ENCODE data around the gene PORCN. TPM values are rescaled to one million over a fixed set of nuclear protein-coding genes. Genes with fewer than 3 reads are reported as not detected.
A peak's percentile ranks its signal among the peaks of the same experiment; 100 is the strongest.

The PORCN gene
- total RNA-seq, 1 experiment from 2014 or later = 12.9 TPM

DNA sequence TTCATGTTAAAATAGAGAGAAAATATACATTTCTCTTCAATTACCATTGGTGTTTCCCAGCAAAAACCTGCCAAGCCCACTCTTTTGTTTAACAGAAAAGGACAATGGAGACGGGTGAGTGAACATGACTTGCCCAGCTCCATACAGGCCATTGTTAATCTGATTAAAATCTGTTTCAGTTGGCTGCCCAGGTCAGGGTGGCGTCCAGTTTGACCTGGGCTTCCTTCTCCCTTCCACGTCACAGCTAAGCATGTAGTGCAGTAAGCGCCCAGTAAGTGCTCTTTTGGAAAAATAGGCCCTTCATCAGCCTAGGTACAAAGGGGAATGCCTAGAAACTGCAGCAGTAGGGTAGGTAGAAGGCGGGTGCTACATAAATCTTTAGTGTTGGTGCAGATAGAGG is 1.5 kb upstream of the PORCN start:
- Histone ChIP-seq H3K9me2 (ENCODE audit: insufficient read depth) (no peaks in the 10 kb centered on the region), H3K9me3 (ENCODE audit: control insufficient read depth in 1 of 2, insufficient read depth in 1 of 2, low read depth in 1 of 2, low read length in 2 of 2) (no peaks in the 10 kb centered on the region), H3K27me3 (ENCODE audit: insufficient read depth, low read length) (no peaks in the 10 kb centered on the region), H3K27ac (ENCODE audit: low read depth, low read length) (no peak overlapping the region), H3K4me2 (ENCODE audit: low read length) (peak overlapping the region; percentile 25; the same call in 1 of the 2 replicates), H3K9ac (ENCODE audit: low read length) (no peak overlapping the region), H3K79me2 (ENCODE audit: insufficient read depth, low read length) (no peaks in the 10 kb centered on the region), H3K36me3 (ENCODE audit: control insufficient read depth in 1 of 2, insufficient read depth in 2 of 2, low read length in 2 of 2) (no peaks in the 10 kb centered on the region), H3K4me3 (replicated peaks in 1 of 2; ENCODE audit: low read depth in 1 of 2, low read length in 2 of 2) (no peak overlapping the region), H4K20me1 (ENCODE audit: insufficient read depth) (no peaks in the 10 kb centered on the region), H3K4me1 (ENCODE audit: control insufficient read depth in 1 of 2, insufficient read depth in 2 of 2, low read length in 2 of 2) (peaks cover 6 to 18% of the 10 kb centered on the region in 2 experiments; a peak in 3 of 4 replicates), H2AFZ (ENCODE audit: low read depth, low read length, poor library complexity, severe bottlenecking) (no peak overlapping the region)
- intact Hi-C loops (cut with micrococcal nuclease) = no loop called here
- no peak for TF ChIP-seq SIN3A (IDR thresholded peaks at IDR 0.05; ENCODE audit: low read depth)
- no peak for TF ChIP-seq EZH2 (IDR thresholded peaks at IDR 0.05)
- TF ChIP-seq SRF (IDR thresholded peaks at IDR 0.05; ENCODE audit: low read depth) = no peak
- TF ChIP-seq, protein P1, sequence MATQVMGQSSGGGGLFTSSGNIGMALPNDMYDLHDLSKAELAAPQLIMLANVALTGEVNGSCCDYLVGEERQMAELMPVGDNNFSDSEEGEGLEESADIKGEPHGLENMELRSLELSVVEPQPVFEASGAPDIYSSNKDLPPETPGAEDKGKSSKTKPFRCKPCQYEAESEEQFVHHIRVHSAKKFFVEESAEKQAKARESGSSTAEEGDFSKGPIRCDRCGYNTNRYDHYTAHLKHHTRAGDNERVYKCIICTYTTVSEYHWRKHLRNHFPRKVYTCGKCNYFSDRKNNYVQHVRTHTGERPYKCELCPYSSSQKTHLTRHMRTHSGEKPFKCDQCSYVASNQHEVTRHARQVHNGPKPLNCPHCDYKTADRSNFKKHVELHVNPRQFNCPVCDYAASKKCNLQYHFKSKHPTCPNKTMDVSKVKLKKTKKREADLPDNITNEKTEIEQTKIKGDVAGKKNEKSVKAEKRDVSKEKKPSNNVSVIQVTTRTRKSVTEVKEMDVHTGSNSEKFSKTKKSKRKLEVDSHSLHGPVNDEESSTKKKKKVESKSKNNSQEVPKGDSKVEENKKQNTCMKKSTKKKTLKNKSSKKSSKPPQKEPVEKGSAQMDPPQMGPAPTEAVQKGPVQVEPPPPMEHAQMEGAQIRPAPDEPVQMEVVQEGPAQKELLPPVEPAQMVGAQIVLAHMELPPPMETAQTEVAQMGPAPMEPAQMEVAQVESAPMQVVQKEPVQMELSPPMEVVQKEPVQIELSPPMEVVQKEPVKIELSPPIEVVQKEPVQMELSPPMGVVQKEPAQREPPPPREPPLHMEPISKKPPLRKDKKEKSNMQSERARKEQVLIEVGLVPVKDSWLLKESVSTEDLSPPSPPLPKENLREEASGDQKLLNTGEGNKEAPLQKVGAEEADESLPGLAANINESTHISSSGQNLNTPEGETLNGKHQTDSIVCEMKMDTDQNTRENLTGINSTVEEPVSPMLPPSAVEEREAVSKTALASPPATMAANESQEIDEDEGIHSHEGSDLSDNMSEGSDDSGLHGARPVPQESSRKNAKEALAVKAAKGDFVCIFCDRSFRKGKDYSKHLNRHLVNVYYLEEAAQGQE (IDR thresholded peaks at IDR 0.05; ENCODE audit: low read depth) = no peak
- no peak for TF ChIP-seq POLR2A (IDR thresholded peaks at IDR 0.05; ENCODE audit: borderline replicate concordance, extremely low read depth, insufficient read depth, insufficient read length)
- ChIA-PET CTCF (no interaction called here), POLR2A (interaction anchor here (1.3 kb wide), 1 partner anchor 32 kb away, joined by 4 read pairs; the partner anchor contains the start of gene TBC1D25), RAD21 (ENCODE audit: low non-redundant PET in 1 of 2, low total read pairs in 2 of 2, uncharacterized antibody in 2 of 2, unreplicated experiment in 2 of 2) (no interaction called here)
- no TSS peak for BruUV-seq (replicated peaks)
- no peak for ATAC-seq
- no peak for DNase-seq (ENCODE audit: low read depth, low spot score)

DNA sequence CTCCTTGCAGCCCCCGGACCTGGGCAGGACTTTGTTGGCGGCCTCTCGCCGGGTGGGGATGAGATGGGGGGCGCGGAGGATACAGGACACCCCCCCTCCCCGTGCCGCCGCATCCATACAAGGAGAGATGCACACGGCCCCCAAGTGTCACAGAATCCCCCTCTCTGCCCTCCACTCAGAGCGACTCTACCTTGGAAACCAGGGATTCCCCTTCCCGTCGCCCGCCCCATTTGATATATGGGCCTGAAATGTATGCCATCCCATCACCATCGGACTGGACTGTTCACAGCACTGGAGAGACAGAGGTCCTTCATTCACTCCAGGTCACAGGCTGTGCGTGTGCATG is 426 bp downstream of the PORCN start:
- intact Hi-C loops (cut with micrococcal nuclease) = loop anchor here (2.0 kb wide), 1 partner anchor 34 kb away; no protein-coding TSS in a partner anchor
- Histone ChIP-seq H3K9me3 (ENCODE audit: control insufficient read depth in 1 of 2, insufficient read depth in 1 of 2, low read depth in 1 of 2, low read length in 2 of 2) (no peaks in the 10 kb centered on the region), H4K20me1 (ENCODE audit: insufficient read depth) (no peaks in the 10 kb centered on the region), H3K9ac (ENCODE audit: low read length) (peak overlapping the region; percentile 73), H3K36me3 (ENCODE audit: control insufficient read depth in 1 of 2, insufficient read depth in 2 of 2, low read length in 2 of 2) (no peaks in the 10 kb centered on the region), H3K27me3 (ENCODE audit: insufficient read depth, low read length) (no peaks in the 10 kb centered on the region), H3K4me1 (ENCODE audit: control insufficient read depth in 1 of 2, insufficient read depth in 2 of 2, low read length in 2 of 2) (peaks cover 6 to 18% of the 10 kb centered on the region in 2 experiments; a peak in 3 of 4 replicates), H3K27ac (ENCODE audit: low read depth, low read length) (peak overlapping the region; percentile 78; the same call in 1 of the 2 replicates), H3K79me2 (ENCODE audit: insufficient read depth, low read length) (no peaks in the 10 kb centered on the region), H3K4me2 (ENCODE audit: low read length) (peak overlapping the region; percentile 78), H3K4me3 (replicated peaks in 1 of 2; ENCODE audit: low read depth in 1 of 2, low read length in 2 of 2) (peak overlapping the region; percentile 51 to 68), H2AFZ (ENCODE audit: low read depth, low read length, poor library complexity, severe bottlenecking) (no peak overlapping the region), H3K9me2 (ENCODE audit: insufficient read depth) (no peaks in the 10 kb centered on the region)
- ChIA-PET RAD21 (ENCODE audit: low non-redundant PET in 1 of 2, low total read pairs in 2 of 2, uncharacterized antibody in 2 of 2, unreplicated experiment in 2 of 2) (no interaction called here), CTCF (no interaction called here), POLR2A (no interaction called here)
- TF ChIP-seq SP1 (IDR thresholded peaks at IDR 0.05; ENCODE audit: low read depth) (no peak), ZFX (IDR thresholded peaks at IDR 0.05) (0 out of 2 replicates have a peak, but pooled peaks have one; percentile 23)
- TSS peak; percentile 58 for BruUV-seq (replicated peaks)
- ATAC-seq (peak; percentile 7; the same call in 1 of the 2 replicates), DNase-seq (ENCODE audit: low read depth, low spot score) (no peak)
